ENCODE results near the gene ZFR.
"Not testable (repeated sequence)": the region's sequence is repeated elsewhere in the genome, so short reads cannot be mapped to it uniquely, and the experiment has no call there.

ZFR gene

DNA sequence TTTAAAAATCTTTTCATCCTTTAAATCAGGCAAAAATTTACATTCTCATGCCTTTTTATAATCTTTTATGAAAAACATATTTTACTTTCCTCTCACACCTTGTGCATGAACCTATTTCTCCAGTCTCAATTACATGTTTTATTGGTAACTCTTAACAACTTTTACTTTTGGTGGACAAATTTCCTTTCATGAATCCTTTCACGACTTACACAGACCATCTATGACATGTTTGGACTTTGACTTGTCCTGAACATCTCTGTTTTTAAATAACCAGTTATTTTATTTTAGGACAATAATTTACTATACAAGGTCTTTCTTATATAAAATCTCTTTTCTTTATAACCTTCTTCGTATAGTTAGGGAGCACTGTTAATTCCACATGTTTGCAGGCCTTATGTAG lies 105.3 kb downstream of the ZFR start:
- in situ Hi-C loops (cut with HindIII; ENCODE audit: low pct_ligation_motif_present, low pct_unique_long_range_greater_than_20kb, low sequenced_read_pairs): no loop called here
- DNase-seq: peak; percentile 9

DNA sequence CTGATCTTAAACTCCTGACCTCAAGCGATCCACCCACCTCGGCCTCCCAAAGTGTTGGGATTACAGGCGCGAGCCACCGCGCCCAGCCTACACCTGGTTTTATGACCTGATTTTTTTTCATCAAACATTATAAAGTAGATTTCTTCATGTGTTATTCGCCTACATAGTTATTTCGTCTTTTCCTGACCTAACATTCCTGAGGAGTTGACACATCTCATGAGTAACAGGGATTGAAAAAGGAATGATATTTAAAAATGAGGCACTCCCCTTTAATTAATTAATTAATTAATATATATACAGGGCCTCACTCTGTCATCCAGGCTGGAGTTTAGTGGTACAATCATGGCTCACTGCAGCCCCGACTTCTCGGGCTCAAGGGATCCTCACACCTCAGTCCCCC lies 111.6 kb downstream of the ZFR start:
- no peak for DNase-seq

GRCh38 chr5:32332361-32332760 lies 112.2 kb downstream of the ZFR start:
- no peak for DNase-seq
- in situ Hi-C loops (cut with HindIII; ENCODE audit: low pct_ligation_motif_present, low pct_unique_long_range_greater_than_20kb, low sequenced_read_pairs): no loop called here

More for the DNA sequence above, 111.6 kb downstream of the ZFR start:
- in situ Hi-C loops (cut with HindIII; ENCODE audit: low pct_ligation_motif_present, low pct_unique_long_range_greater_than_20kb, low sequenced_read_pairs): no loop called here

- DNase-seq: no peak
- in situ Hi-C loops (cut with HindIII; ENCODE audit: low pct_ligation_motif_present, low pct_unique_long_range_greater_than_20kb, low sequenced_read_pairs): no loop called here
These were observed 112.6 kb downstream of the ZFR start for GRCh38 chr5:32331935-32332274.

- in situ Hi-C loops (cut with HindIII; ENCODE audit: low pct_ligation_motif_present, low pct_unique_long_range_greater_than_20kb, low sequenced_read_pairs): no loop called here
- no peak for DNase-seq
These were observed 113.2 kb downstream of the ZFR start for GRCh38 chr5:32331217-32331934.

GRCh38 chr5:32330126-32330971 lies 114.2 kb downstream of the ZFR start:
- in situ Hi-C loops (cut with HindIII; ENCODE audit: low pct_ligation_motif_present, low pct_unique_long_range_greater_than_20kb, low sequenced_read_pairs): no loop called here
- no peak for DNase-seq

DNA sequence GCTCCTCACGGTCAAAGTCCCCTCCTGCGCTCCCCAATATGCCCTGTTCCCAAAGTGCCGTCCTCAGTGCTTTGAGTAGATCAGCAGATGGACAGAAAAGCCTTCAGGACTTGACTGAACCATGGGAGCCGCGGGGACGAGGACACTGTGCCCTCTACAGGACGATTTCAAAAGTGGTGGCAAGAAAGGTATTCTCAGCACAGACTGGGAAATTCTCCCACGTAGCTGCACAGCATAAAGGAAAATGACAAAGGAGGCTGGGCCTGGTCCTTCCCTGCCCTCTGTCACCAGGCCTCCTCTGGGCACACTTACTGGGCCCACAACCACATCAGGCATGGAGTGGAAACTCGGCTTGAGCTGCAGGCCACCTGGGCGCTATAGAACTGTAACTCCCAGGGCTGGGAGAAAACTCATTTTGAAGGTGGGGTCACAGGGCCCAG lies 115.1 kb downstream of the ZFR start:
- peak; percentile 59 for DNase-seq
- in situ Hi-C loops (cut with HindIII; ENCODE audit: low pct_ligation_motif_present, low pct_unique_long_range_greater_than_20kb, low sequenced_read_pairs): no loop called here

DNA sequence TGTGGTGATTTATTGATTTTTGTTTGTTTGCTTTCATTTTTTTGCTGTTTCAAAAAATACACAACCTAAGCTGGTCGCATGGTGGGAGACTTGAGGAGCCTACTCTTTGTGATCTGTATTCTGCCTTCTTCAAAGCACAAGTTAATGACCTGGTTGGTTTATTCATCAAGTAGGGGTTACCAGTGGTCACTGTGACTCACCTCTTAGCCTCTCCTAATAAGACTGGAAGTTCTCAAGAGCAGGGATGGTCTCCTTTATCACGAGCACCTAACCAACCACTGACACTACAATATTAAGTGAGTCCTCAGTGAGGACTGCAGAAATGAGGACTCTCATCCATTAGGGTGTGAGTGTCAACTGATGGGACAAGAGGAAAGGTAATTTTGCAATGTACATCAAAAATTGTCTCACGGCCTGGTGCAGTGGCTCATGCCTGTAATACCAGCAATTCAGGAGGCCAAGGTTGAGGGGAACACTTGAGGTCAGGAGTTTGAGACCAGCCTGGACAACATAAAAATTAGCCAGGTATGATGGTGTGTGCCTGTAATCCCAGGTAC lies 118.2 kb downstream of the ZFR start:
- in situ Hi-C loops (cut with HindIII; ENCODE audit: low pct_ligation_motif_present, low pct_unique_long_range_greater_than_20kb, low sequenced_read_pairs): no loop called here
- no peak for DNase-seq

DNA sequence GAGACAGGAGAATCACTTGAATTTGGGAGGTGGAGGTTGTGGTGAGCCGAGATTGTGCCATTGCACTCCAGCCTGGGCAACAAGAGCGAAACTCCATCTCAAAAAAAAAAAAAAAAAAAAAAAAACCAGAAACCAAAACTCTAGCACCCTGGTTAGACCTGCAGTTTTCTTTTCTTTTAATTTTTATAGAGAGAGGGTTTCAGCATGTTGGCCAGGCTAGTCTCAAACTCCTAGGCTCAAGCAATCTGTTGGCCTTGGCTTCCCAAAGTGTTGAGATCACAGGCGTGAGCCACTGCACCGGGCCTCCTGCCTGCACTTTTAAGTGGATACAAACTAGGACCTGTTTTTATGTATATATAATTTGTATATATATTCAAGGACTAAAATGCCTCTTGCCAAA lies 118.9 kb downstream of the ZFR start:
- no peak for DNase-seq
- in situ Hi-C loops (cut with HindIII; ENCODE audit: low pct_ligation_motif_present, low pct_unique_long_range_greater_than_20kb, low sequenced_read_pairs): no loop called here

GRCh38 chr5:32325062-32325461 lies 119.5 kb downstream of the ZFR start:
- no peak for DNase-seq
- in situ Hi-C loops (cut with HindIII; ENCODE audit: low pct_ligation_motif_present, low pct_unique_long_range_greater_than_20kb, low sequenced_read_pairs): no loop called here

DNA sequence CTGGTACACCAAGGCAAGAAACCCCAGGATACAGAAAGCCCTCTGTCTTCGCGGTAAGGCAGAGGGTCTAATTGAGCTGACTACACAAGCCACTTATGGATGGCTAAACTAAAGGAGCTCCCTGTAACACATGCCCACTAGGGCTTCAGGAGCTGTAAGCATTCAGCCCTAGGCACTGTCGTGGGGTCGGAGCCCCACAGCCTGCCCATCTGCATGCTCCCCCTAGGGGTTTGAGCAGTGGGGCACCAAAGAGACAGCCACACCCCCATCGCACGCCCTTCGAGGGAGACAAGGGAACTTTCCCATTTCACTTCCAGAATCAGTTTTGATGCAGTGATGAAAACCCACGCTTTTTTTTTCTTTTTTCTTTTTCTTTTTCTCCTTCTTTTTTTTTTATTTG lies 120.8 kb downstream of the ZFR start:
- in situ Hi-C loops (cut with HindIII; ENCODE audit: low pct_ligation_motif_present, low pct_unique_long_range_greater_than_20kb, low sequenced_read_pairs): no loop called here
- DNase-seq: no peak

GRCh38 chr5:32322882-32323281 lies 121.7 kb downstream of the ZFR start:
- in situ Hi-C loops (cut with HindIII; ENCODE audit: low pct_ligation_motif_present, low pct_unique_long_range_greater_than_20kb, low sequenced_read_pairs): no loop called here
- no peak for DNase-seq

DNA sequence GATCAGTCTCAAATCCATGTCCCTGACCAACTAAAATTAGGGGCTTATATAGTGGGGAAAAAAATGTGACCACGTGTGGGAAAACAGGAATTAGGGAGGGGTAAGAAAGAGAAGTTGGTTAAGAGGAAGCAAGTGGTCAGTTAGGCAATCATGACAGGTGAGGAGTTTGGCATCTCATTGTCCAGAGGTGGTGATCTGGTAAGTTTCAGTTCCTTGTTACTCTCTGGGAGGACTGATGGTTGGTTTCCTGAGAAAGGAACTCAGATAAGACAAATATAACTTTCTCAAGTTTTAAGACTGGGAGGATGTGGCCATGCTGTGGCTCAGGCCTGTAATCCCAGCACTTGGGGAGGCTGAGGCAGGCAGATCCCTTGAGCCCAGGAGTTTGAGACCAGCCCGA lies 122.8 kb downstream of the ZFR start:
- in situ Hi-C loops (cut with HindIII; ENCODE audit: low pct_ligation_motif_present, low pct_unique_long_range_greater_than_20kb, low sequenced_read_pairs); DNase-seq: not testable (repeated sequence)

GRCh38 chr5:32320576-32320975 lies 124.0 kb downstream of the ZFR start:
- DNase-seq: no peak
- in situ Hi-C loops (cut with HindIII; ENCODE audit: low pct_ligation_motif_present, low pct_unique_long_range_greater_than_20kb, low sequenced_read_pairs): no loop called here

DNA sequence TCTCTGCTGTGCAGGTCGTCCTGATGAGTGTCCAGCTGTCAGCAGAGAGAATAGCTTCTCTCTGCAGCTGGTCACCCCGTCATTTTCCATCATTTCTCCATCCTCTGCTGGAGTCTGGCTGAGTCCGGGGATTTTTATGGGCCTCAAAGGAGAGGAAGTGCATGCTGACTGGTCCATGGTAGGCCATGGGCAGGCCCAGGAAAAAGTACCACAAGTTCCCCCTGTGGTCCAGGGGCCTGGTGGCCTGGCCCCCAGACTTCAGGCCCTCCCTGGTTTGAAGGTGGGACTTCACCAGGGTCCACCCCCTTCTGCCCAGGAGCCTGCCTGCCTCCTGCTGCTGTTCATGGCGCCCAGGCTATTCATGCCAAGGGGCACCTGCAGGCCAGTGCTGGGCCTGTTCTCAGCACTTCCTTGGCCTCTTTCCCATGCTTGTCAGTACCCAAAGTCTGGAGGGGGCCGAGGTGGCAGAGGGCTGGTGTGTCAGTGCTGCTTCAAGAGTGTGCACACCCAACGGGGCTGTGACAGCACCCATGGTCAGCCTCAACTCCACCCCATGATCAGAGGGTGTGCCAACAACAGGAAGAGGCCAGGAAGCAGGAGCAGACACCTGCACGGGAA lies 124.5 kb downstream of the ZFR start:
- in situ Hi-C loops (cut with HindIII; ENCODE audit: low pct_ligation_motif_present, low pct_unique_long_range_greater_than_20kb, low sequenced_read_pairs): no loop called here
- DNase-seq: no peak

DNA sequence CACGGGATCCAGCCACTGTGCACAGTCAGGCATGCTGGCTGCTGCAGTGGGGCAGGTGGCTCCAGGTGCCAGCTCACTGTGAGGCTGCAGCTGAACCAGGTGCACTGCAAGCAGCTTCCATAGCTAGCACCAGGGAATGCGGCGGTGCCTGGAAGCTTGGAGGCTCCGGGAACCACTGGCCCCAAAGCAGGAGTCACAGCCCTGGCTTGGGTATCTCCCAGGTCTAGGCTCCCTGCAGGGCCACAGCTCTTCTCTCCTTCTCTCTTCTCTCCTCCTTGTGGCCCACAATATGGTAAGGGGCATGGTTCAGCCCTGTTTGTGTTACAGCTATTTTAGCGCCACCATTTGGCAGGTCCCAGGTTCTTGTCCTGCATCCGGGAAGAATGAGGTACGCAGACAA lies 125.1 kb downstream of the ZFR start:
- no peak for DNase-seq
- in situ Hi-C loops (cut with HindIII; ENCODE audit: low pct_ligation_motif_present, low pct_unique_long_range_greater_than_20kb, low sequenced_read_pairs): no loop called here

GRCh38 chr5:32317041-32317440 lies 127.5 kb downstream of the ZFR start:
- in situ Hi-C loops (cut with HindIII; ENCODE audit: low pct_ligation_motif_present, low pct_unique_long_range_greater_than_20kb, low sequenced_read_pairs): no loop called here
- DNase-seq: no peak

DNA sequence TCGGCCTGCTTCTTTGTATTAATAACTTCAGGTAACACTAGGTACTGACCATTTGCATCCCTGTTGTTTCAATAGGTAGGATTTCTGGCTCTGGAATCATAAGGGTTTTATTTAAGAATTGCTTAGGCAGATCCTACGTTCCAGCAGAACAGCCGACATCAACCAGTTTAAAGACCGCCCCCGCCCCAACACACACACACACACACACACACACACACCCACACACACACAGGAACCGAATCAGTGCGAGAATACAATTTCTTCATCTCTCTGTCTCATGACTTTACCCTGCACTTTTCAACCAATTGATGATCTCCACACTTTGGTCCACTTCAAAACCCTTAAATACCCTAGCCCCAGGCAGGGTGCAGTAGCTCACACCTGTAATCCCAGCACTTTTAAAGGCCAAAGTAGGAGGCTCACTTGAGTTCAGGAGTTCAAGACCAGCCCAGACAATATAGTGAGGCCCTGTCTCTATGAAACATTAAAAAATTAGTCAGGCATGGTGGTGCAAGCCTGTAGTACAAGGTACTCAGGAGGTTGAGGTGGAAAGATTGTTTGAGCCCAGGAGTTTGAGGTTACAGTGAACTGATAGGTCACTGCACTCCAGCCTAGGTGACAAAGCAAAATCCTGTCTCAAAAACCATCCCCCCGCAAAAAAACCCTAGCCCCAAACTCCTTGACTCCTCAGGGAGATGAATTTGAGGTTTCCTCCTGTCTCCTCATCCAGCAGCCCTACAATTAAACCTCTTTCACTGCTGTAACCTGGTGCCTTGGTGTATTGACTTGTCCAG lies 129.1 kb downstream of the ZFR start:
- in situ Hi-C loops (cut with HindIII; ENCODE audit: low pct_ligation_motif_present, low pct_unique_long_range_greater_than_20kb, low sequenced_read_pairs): no loop called here
- DNase-seq: no peak

GRCh38 chr5:32314658-32315057 lies 129.9 kb downstream of the ZFR start:
- no peak for DNase-seq
- in situ Hi-C loops (cut with HindIII; ENCODE audit: low pct_ligation_motif_present, low pct_unique_long_range_greater_than_20kb, low sequenced_read_pairs): no loop called here
